HG03060 (cell line): Measurements from ENCODE around the gene SCAND1.
"Not testable (repeated sequence)": the region's sequence is repeated elsewhere in the genome, so short reads cannot be mapped to it uniquely, and the experiment has no call there.

Experiments used
- ATAC-seq: cut with Tn5 transposase; IDR thresholded peaks from one replicate; pipeline ENCODE4 v1.9.1; 2021; ENCODE audit warnings: low read depth, moderate number of reproducible peaks; ENCODE audit not compliant: unreplicated experiment

Gene SCAND1

GRCh38 chr20:35954200-35954906 lies at the start of gene SCAND1:
Gene SCAND1 (minus strand): TSS chr20:35954502. CDS start chr20:35954284, 218 bp downstream.
- peak; percentile 85 for ATAC-seq

- no peak for ATAC-seq
Measured at GRCh38 chr20:36004045-36004444, 49.7 kb upstream of the SCAND1 start.

GRCh38 chr20:36002855-36003254 lies 48.6 kb upstream of the SCAND1 start:
- ATAC-seq = no peak

GRCh38 chr20:36001331-36001730 lies 47.0 kb upstream of the SCAND1 start:
- not testable (repeated sequence) for ATAC-seq

GRCh38 chr20:35996492-35996891 lies 42.2 kb upstream of the SCAND1 start:
- ATAC-seq = not testable (repeated sequence)

- ATAC-seq = no peak
Measured at GRCh38 chr20:35994994-35995453, 40.7 kb upstream of the SCAND1 start.

- ATAC-seq = no peak
Measured at GRCh38 chr20:35992713-35993335, 38.5 kb upstream of the SCAND1 start.

- no peak for ATAC-seq
Measured at GRCh38 chr20:35991142-35991771, 37.0 kb upstream of the SCAND1 start.

GRCh38 chr20:35988910-35989463 lies 34.7 kb upstream of the SCAND1 start:
- no peak for ATAC-seq

- no peak for ATAC-seq
Measured at GRCh38 chr20:35985806-35986205, 31.5 kb upstream of the SCAND1 start.

- no peak for ATAC-seq
Measured at GRCh38 chr20:35984382-35984781, 30.1 kb upstream of the SCAND1 start.

GRCh38 chr20:35981969-35982368 lies 27.7 kb upstream of the SCAND1 start:
- no peak for ATAC-seq

- no peak for ATAC-seq
Measured at GRCh38 chr20:35979544-35979943, 25.2 kb upstream of the SCAND1 start.

- no peak for ATAC-seq
Measured at GRCh38 chr20:35978041-35978513, 23.8 kb upstream of the SCAND1 start.

GRCh38 chr20:35975576-35976373 lies 21.5 kb upstream of the SCAND1 start:
- no peak for ATAC-seq

GRCh38 chr20:35974256-35974655 lies 20.0 kb upstream of the SCAND1 start:
- ATAC-seq = no peak

- no peak for ATAC-seq
Measured at GRCh38 chr20:35972462-35972861, 18.2 kb upstream of the SCAND1 start.

GRCh38 chr20:35971981-35972380 lies 17.7 kb upstream of the SCAND1 start:
- ATAC-seq = no peak

- ATAC-seq = no peak
Measured at GRCh38 chr20:35968930-35969329, 14.6 kb upstream of the SCAND1 start.

GRCh38 chr20:35967979-35968640 lies 13.8 kb upstream of the SCAND1 start, which contains the start of gene CNBD2:
Gene CNBD2 (plus strand): TSS chr20:35968590. CDS start chr20:35968763, 173 bp downstream.
- no peak for ATAC-seq
